Stomach (tissue), 9 donors: ENCODE data around the gene ZNF25. TPM values are rescaled to one million over a fixed set of nuclear protein-coding genes. Genes with fewer than 3 reads are reported as not detected.

Source experiments
- DNase-seq, 2 donors: peaks; one replicate each; pipeline versions ENCODE4 v3.0.0 to v3.0.0-alpha.2; 2013 to 2019
- H3K27ac ChIP-seq, 5 donors: fragments of 200-600 bp in 4 of 5; sonication (generic) in 4 of 5; one replicate each; pipeline ENCODE4 v1.5.1; 2013 to 2019; ENCODE audit warnings: mild to moderate bottlenecking in 1 of 5, moderate library complexity in 1 of 5
- H3K27me3 ChIP-seq, 3 donors: fragments of 200-600 bp; sonication (generic); one replicate each; pipeline ENCODE4 v1.5.1; 2017 to 2019; ENCODE audit warnings: mixed run types in 1 of 3
- H3K36me3 ChIP-seq, 4 donors: fragments of 200-600 bp; sonication (generic); 1 replicate in 3 of 4; 2 replicates in 1 of 4; pipeline ENCODE4 v1.5.1; 2016 to 2019
- H3K4me1 ChIP-seq, 4 donors: fragments of 200-600 bp; sonication (generic); one replicate each; pipeline ENCODE4 v1.5.1; 2016 to 2019
- H3K4me3 ChIP-seq, 4 donors: fragments of 200-600 bp; sonication (generic) in 3 of 4; one replicate each; pipeline ENCODE4 v1.5.1; 2016 to 2019; ENCODE audit warnings: mild to moderate bottlenecking in 1 of 4
- H3K9me3 ChIP-seq, 4 donors: fragments of 200-600 bp; sonication (generic); one replicate each; pipeline ENCODE4 v1.5.1; 2016 to 2019
- EP300 ChIP-seq: sonication (generic); formaldehyde crosslinking; IDR thresholded peaks from one replicate; pipeline ENCODE4 v1.6.1; 2017; ENCODE audit warnings: antibody characterized with exemption
- POLR2AphosphoS5 ChIP-seq, 3 donors: sonication (generic); formaldehyde crosslinking; IDR thresholded peaks; one replicate each; pipeline ENCODE4 v1.6.1; 2016; ENCODE audit warnings: antibody characterized with exemption in 3 of 3
- WGBS, 5 donors: extraction: QIAGEN DNeasy Blood & Tissue Kit in 3 of 5; methylation state at CpG; one replicate each; pipeline versions ENCODE4 v1.1.5 to v1.1.7; 2013 to 2018; 5-methylcytosine and 5-hydroxymethylcytosine counted together
- intact Hi-C: fragments of 100-400 bp; cut with DNase I; formaldehyde crosslinking; loops from one replicate; pipeline ENCODE4 v1.15.1; 2023; ENCODE audit warnings: low total_unique reads
- polyA plus RNA-seq, 3 donors: library from polyadenylated mRNA; stranded (reverse); fragments of 200-250 nt; gene quantifications; one replicate each; pipeline ENCODE4 v1.2.3, GENCODE V29; 2013
- small RNA-seq, 4 donors: library from RNA; depleted of rRNA; stranded (forward); fragments of <200 nt; gene quantifications; one replicate each; pipeline ENCODE3, GENCODE V24; 2016
- total RNA-seq, 5 donors: library from RNA; depleted of rRNA; stranded (reverse); fragments of >200 nt; gene quantifications; one replicate each; pipeline versions ENCODE4 v1.1.0 to v1.2.3, GENCODE V29; 2014 to 2016
- donor health status: healthy with polysubstance abuse.
- donor health status: Bipolar disorder and iron deficiency.
- donor health status: healthy.

ZNF25 gene
- total and polyA plus RNA-seq, 8 donors: 3.7 to 23.9 (median 5.0) TPM

DNA sequence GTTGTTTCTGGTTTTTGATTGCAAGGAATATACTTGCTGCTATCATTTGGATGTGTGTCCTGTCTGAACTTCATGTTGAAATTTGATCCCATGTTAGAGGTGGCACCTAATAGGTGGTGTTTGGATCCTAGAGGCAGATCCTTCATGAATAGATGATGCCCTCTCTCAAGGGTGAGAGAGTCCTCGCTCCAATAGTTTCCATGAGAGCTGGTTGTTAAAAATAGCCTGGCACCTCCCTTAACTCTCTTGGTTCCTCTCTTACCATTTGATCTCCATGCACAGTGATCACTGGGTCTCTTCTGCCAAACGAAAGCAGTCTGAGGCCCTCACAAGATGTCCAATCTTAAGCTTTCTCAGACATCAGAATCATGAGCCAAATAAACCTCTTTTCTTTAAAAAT, 70.1 kb downstream of the ZNF25 start:
- 43 to 55% (median 49%) methylated on average over 2 of the region's 2 CpGs for WGBS, 5 donors
- TF ChIP-seq POLR2AphosphoS5 (IDR thresholded peaks at IDR 0.05): no peak
- no peak for TF ChIP-seq EP300

More for the DNA sequence above, 70.1 kb downstream of the ZNF25 start:
- DNase-seq: no peak
- Histone ChIP-seq H3K27me3 (no peaks in the 10 kb centered on the region), H3K36me3 (no peaks in the 10 kb centered on the region), H3K27ac (no peak overlapping the region), H3K9me3 (peaks cover 0 to 22% (median 7%) of the 10 kb centered on the region in 4 donors), H3K4me3 (no peak overlapping the region), H3K4me1 (no peaks in the 10 kb centered on the region)
- intact Hi-C loops: no loop called here

Small RNAs within 50 kb of the gene (small RNA-seq; reads per million reads assigned to genes)
- gene RF00019: 0 reads per million in 4 donors

Other genes with a start within 250 kb of the ZNF25 start
- gene ZNF248, start 119.0 kb downstream of the ZNF25 start, total RNA-seq: 10 to 100 TPM in 4 of 5 donors, 1 to 10 TPM in 1; 8.2 to 32.9 (median 15.5) TPM
- gene ZNF248, start 119.0 kb downstream of the ZNF25 start, polyA plus RNA-seq: 1 to 10 TPM; 2.5 to 5.8 (median 2.9) TPM
- 10 to 100 TPM in 4 of 5 donors, 1 to 10 TPM in 1; 7.6 to 72.9 (median 55.8) TPM for gene ZNF33A, start 34.0 kb upstream of the ZNF25 start, total RNA-seq
- 10 to 100 TPM in 1 of 3 donors, 1 to 10 TPM in 2; 9.2 to 13.3 (median 9.9) TPM for gene ZNF33A, start 34.0 kb upstream of the ZNF25 start, polyA plus RNA-seq
- 10 to 100 TPM in 4 of 5 donors, 1 to 10 TPM in 1; 4.3 to 41.2 (median 33.2) TPM for gene ZNF37A, start 117.7 kb upstream of the ZNF25 start, total RNA-seq
- gene ZNF37A, start 117.7 kb upstream of the ZNF25 start, polyA plus RNA-seq: 10 to 100 TPM in 1 of 3 donors, 1 to 10 TPM in 2; 5.2 to 10.2 (median 6.6) TPM